GM21723 (cell line): Measurements from ENCODE around the gene KIF21A.
"Not testable (repeated sequence)": the region's sequence is repeated elsewhere in the genome, so short reads cannot be mapped to it uniquely, and the experiment has no call there.

ENCODE experiments used
- ATAC-seq: cut with Tn5 transposase; IDR thresholded peaks from one replicate; pipeline ENCODE4 v1.9.1; 2021; ENCODE audit warnings: mild to moderate bottlenecking, moderate library complexity; ENCODE audit not compliant: unreplicated experiment

Gene KIF21A, protein sequence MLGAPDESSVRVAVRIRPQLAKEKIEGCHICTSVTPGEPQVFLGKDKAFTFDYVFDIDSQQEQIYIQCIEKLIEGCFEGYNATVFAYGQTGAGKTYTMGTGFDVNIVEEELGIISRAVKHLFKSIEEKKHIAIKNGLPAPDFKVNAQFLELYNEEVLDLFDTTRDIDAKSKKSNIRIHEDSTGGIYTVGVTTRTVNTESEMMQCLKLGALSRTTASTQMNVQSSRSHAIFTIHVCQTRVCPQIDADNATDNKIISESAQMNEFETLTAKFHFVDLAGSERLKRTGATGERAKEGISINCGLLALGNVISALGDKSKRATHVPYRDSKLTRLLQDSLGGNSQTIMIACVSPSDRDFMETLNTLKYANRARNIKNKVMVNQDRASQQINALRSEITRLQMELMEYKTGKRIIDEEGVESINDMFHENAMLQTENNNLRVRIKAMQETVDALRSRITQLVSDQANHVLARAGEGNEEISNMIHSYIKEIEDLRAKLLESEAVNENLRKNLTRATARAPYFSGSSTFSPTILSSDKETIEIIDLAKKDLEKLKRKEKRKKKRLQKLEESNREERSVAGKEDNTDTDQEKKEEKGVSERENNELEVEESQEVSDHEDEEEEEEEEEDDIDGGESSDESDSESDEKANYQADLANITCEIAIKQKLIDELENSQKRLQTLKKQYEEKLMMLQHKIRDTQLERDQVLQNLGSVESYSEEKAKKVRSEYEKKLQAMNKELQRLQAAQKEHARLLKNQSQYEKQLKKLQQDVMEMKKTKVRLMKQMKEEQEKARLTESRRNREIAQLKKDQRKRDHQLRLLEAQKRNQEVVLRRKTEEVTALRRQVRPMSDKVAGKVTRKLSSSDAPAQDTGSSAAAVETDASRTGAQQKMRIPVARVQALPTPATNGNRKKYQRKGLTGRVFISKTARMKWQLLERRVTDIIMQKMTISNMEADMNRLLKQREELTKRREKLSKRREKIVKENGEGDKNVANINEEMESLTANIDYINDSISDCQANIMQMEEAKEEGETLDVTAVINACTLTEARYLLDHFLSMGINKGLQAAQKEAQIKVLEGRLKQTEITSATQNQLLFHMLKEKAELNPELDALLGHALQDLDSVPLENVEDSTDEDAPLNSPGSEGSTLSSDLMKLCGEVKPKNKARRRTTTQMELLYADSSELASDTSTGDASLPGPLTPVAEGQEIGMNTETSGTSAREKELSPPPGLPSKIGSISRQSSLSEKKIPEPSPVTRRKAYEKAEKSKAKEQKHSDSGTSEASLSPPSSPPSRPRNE (N-terminal part only)

DNA sequence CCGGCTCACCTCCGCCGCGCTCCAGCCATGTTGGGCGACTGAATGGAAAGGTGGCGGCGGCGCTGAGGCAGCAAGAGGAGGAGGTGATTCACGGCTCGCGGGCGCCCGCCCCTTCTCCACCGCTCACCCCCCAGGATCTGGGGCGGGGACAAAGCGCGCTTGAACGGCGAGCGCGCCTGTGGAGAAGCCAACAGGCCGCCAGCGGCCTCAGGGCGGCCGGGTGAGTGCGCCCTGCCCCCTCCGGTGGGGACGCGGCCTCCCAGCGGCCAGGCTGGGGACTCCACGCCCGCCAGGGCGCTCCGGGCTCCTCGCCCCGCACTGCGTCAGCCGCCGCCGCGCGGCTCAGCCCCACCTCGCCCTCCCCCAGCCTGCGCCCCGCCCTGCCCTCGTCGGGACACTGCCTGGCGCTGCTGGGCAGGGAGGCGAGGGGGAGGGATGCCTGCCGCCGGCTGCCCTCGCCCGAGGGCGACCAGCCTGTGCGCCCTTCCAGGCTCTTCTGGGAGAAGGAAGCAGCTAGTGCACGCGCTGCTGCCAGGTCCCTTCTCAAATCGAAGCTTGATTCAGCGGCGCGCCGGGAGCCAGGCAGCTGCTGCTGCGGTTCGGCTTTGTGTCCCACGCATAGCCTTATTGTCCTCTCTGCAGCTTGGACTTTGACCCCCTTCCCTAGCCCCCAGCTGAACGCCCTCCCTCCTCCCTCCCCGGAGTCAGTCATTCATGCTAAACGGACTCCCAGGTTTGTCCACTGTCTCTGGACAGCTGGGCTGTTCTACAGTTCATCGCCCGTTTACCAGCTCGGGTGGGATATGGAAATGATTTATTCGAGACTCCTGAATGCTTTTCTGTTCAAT, at the start of gene KIF21A:
KIF21A (minus strand) TSS at position 40 of the 848 bp plus-strand sequence. CDS start 150 bp downstream, outside the sequence.
- peak; percentile 91 for ATAC-seq

DNA sequence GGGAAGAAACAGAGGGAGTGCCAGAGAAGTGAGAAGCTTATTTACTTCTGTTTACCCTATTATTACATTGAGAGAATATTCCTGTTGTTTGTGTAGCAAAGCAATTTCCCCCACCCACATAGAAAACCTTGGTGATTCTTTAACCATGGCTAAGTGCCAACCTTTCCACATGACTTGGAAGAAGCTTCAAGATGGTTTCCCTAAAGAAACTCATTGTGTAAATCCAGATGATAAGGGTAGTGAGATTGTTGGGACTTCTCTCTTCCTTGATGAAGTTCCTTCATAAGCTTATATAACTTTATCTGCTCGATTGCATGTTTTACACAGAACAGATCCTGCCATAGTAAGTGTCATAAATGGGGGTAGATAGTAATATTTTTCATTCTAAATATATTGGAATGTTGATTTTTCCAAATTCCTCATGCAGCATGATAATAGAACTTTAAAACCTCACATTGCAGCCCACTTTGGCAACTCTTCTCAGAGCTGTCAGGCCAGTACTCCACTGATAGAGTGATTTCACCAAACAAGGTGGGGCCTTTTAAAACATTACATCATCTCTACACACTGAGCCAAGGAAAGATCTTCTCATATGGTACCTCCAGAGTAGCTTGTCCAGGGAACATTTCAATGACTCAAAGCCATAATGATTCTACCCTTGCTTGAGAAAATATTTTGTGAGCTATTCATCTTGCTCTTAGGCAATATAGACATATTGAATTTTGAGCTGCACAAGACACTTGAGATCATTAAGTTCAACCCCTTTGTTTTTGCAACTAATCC, 47.8 kb upstream of the KIF21A start:
- ATAC-seq = no peak

DNA sequence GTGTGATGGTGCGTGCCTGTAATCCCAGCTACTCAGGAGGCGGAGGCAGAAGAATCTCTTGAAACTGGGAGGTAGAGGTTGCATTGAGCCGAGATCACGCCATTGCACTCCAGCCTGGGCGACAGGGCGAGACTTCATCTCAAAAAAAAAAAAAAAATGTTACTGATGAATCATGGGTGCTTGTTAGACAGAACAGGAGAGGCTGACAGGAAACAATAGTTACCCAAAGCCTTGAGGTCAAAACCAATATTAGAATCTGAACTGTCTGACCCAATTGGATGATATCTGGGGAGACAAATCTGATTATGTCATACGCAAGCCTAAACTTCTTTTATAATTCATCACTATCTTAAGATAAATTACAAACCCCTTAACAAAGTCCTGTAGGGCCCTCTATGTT, 40.7 kb upstream of the KIF21A start:
- no peak for ATAC-seq

DNA sequence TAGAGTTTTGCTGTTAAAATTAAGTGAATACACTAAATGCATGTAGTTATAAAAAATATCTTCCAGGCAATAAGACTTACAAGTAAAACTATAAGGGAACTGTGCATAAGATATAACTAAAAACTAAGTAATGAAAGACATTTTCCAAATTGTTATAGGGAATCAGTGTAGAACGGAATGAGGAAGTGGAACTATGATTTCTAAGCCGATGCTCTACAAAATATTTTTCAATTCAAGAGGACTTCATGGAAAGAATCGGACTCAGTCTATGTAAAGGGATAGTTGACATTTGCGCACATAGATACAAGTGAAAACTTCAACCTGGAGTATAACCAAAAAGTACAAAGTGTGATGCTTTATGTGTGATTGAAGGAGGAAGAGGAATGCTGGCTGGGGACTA, 40.1 kb upstream of the KIF21A start:
- no peak for ATAC-seq

DNA sequence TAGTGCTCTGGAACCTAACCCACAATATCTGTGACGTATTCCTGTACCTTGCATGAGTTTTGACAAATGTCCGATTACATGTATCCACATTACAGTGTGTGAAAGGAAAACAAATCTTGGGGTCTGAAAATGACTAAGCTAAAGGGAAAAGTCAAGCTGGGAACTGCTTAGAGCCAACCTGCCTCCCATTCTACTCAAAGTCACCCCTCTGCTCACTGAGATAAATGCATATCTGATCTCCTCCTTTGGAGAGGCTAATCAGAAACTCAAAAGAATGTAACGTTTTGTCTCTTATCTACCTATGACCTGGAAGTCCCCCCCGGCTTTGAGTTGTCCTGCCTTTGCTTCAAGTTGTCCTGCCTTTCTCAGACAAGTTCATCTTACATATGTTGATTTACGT, 34.0 kb upstream of the KIF21A start:
- ATAC-seq = no peak

DNA sequence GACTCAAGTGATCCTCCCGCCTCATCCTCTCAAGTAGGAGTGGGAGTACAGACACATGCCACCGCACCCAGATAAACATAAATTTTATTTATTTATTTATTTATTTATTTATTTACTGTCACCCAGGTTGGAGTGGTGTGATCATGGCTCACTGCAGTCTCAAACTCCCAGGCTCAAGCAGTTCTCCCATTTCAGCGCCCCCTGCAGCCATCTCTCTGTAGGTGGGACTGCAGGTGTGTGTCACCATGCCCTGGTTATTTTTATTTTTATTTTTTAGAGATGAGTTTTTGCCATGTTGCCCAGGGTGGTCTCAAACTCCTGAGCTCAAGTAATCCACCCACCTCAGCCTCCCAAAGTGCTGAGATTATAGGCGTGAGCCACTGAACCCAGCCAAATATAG, 33.2 kb upstream of the KIF21A start:
- no peak for ATAC-seq

DNA sequence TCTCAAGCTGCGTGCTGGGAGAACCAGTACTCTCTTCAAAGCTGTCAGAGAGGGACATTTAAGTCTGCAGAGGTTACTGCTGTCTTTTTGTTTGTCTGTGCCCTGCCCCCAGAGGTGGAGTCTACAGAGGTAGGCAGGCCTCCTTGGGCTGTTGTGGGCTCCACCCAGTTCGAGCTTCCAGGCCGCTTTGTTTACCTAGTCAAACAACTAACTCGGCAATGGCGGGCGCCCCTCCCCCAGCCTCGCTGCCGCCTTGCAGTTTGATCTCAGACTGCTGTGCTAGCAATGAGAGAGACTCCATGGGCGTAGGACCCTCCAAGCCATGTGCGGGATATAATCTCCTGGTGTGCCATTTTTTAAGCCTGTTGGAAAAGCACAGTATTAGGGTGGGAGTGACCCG, 32.2 kb upstream of the KIF21A start:
- not testable (repeated sequence) for ATAC-seq

DNA sequence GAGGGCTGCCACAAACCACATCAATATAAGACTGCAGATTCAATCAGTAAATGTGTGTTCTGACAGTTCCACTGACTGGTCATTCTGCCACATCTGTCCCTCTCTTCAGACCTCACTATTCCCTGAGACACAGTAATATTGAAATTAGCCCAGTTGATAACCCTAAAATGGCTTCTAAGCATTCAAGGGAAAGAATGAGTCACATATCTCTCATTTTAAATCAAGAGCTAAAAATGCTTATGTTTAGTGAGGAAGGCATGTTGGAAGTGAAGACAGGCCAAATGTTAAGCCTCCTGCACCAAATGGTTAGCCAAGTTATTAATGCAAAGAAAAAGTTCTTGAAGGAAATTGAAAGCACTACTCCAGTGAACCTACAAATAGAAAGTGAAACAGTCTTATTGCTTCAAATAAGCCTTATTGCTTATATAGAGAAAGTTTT, 24.5 kb upstream of the KIF21A start:
- ATAC-seq = peak; percentile 79

DNA sequence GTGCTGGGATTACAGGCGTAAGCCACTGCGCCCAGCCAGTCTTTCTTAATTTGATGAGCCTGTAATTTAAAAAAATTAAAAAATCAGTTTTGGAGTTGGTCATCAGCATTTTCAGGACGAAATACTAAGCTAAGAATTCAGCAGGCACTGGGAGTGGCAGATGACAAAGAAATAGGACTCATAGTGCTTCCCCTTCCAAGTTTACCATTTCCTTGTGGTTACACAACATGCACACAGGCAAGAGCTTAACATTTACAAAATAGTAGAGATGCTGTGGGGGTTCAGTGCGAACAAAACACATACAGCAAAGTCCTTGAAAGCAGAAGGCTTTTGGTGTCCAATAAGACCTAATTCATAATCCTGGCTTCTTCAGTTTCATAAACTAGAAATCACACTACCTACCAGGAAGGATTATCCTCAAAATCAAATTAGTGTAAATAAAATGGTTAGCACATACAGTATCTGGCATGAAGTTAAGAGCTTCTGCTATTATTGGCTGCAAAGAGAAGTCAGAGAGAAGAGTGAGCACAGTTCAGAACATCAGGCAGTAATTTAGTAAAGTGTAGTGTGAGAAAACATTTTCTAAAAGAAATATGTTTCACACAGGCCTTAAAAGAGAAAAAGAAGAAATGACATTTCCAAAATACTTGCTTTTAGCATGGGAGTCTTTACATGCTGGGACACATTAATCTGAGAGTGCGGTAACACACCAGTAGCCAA, 22.2 kb upstream of the KIF21A start:
- ATAC-seq = no peak

DNA sequence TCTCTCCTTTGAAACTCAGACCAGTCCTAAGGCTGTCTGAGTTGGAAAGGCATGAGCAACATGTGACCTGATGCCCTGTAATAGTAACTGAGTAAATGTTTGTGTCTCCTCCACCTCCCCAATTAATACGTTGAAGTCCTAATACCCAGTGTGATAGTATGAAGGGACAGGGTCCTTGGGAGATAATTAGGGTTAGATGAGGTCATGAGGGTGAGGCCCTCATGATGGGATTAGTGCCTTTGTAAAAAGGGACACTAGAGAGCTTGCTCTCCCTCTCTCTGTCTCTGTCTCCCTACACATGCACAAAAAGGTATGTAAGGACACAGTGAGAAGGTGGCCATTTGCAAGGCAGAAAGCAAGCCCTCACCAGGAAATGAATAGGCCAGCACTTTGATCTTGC, 18.1 kb upstream of the KIF21A start:
- ATAC-seq = no peak

DNA sequence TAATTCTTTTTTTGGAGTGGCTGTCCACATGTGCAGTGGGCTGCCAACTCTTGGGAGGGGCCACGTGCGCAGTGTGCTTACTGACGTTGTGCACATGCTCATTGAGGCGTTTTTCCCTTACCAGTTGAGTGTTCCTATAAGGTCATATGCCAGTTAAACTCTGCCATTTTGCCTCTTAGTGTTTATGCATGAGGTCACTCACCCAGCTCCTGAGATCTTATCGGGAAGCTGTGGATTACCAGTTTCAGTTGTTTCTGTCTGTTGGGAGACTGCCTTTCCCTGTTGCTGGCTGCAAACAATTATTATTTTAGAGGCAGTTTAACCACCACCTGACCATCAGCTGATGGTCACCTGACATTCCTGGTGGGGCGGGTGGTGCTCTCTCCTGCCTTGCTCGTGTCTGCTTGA, 16.1 kb upstream of the KIF21A start:
- no peak for ATAC-seq

DNA sequence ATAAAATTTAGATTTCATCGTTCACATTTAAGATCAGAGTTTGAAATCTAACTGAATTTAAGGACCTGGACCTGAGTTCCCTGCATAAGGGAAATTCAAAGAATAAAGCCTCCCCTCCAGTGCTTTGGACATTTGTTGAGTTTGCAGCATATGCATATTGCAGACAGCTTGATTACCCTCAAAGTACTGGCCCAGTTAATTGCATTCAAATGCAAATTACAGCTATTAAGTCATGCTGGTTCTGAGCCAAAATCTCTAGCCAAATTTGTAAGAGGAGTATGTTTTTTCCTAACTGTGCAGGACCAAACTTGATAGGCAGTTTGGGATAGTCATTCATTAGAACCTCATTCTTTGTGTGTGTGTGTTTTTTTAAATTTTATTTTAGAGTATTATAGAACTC, 9.1 kb upstream of the KIF21A start:
- no peak for ATAC-seq

DNA sequence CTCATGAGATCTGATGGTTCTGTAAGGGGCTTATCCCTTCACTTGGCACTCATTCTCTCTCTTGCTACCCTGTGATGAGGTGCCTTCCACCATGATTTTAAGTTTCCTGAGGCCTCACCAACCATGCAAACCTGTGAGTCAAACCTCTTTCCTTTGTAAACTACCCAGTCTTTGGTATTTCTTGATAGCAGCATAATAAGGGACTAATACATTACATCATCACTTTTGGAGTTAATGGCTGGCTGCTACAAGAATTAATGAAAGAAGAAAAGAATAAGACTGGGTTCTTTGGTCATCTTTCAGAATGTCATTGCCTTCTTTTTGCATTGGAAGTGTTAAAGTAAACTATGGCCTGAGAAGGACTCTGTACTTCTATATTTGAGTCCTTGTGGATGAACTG, 5.1 kb upstream of the KIF21A start:
- no peak for ATAC-seq

DNA sequence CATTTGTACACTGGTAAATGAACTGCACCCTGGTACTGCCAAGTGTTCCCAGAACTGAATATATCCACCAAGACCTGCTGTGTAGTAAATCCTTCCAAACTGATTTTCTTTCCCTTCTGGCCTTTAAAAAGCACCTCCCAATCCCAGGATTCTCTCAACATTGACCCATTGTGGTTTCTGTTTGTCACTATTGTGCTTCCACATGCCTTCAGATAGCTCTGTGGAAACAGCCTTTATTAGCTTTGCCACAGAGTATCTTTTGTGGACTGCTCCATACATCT, 949 bp upstream of the KIF21A start:
- no peak for ATAC-seq

DNA sequence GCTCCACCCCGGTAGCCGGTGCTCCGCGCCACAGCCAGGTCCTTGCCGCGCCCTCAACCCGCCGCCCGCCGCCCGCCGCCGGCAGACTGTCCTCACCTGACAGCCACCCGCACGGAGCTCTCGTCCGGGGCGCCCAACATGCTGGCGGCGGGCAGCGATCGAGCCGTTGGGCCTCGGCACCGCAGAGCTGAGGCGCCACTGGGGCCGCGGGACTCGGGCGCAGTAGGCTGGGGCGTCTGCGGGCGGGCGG, 164 bp downstream of the KIF21A start:
- ATAC-seq = peak; percentile 51

DNA sequence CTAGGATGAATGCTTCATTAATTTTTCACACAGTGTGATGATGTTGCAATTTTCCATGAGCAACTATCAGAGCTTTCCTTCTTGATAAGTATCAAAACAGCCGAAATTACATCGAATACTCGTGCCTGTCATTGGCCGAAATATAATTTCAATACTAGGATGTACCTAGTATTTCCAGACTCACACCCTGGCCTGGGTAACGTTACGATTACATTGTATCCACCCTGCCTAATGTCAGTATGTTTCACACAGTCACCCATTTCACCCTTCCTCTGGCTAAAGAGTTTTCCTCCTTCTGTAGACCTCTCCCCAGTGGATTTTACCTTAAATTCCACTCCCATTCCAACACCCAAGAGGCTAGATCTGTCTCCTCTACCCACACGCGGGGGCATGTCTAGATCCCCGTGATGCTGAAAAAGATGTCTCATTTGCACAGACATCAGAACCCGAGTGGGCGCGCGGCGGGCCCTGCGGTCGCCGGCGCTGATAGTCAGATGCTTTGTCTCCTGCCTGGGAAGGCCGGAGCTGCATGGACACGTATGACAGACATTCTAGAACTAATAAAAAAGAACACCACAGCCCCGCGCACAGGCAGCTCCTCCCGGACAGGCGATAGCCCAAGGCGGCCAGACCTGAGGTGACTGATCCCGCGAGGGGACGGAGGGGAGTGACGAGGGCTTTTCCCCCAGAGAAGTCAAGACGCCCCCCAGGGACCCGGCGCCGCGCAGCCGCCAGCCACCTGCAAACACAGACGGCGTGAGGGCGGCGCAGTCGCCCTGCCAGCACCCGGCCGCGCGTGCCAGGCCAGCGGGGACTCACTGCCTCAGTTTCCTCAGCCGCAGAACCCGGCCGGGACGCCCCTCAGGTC, 723 bp downstream of the KIF21A start:
- ATAC-seq = peak; percentile 34

DNA sequence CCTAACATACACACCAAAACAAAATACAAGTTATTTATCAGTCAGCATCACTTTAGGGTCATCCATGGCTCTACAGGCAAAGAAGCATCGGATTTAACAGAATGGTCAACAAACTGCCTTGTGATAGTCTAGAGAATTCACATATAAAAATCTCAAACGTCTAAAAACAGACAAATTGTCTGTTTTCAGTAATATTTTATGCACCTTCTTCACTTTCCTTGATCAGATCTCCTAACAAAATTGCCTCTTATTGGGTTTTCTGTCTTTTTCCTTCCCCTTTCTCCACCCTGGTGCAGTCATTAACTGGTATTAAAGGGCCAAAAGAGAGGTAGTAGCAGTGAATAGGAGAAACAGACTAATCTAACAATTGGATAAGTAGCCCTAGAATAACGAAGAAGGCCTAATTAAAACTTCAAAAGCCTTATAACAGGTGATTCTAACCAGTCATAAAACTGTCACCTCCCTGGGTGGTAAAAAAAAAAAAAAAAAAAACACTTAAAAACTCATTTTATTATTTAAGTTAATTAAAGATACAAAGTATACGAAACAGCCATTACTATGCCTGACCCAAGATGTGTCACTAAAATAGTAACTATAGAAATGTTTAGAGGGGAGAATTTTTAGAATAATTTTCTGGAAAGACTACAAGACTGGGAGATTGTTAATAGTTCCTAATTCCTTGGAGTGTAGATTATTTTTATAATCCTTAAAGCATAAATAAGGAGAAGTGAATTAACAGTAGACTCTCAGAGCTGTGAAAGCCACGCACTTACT, 1.5 kb downstream of the KIF21A start:
- ATAC-seq = no peak

DNA sequence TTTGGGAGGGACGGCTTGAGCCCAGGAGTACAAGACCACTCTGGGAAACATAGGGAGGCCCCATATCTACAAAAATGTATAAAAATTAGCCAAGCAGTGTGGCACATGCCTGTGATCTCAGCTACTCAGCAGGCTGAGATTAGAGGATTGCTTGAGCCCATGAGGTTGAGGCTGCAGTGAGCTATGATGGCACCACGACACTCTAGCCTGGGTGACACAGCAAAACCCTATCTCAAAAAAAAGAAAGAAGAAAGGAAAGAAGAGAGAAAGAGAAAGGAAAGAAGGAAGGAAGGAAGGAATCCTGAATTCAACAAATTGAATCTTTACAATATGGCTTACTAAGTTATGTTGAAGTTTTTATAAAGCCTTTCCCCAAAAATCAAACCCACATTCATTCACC, 2.1 kb downstream of the KIF21A start:
- no peak for ATAC-seq
